Uterine smooth muscle cell (primary cell): ENCODE measurements around the gene SLC11A2. TPM values are rescaled to one million over a fixed set of nuclear protein-coding genes. Genes with fewer than 3 reads are reported as not detected.

Experiments
- total RNA-seq: library from RNA; depleted of rRNA; stranded (reverse); fragments of >200 nt; gene quantifications from 2 replicates; pipeline ENCODE4 v1.2.3, GENCODE V29; 2014

The SLC11A2 gene
- 50.4 and 71.4 TPM in 2 replicates for total RNA-seq

GRCh38 chr12:51025836-51026638 is at the start of gene SLC11A2:
Gene SLC11A2, minus strand, starts transcription at chr12:51026384. Its CDS starts 15,656 bp downstream, at chr12:51010728.

GRCh38 chr12:51047655-51048540 is 21.7 kb upstream of the SLC11A2 start, which contains the start of gene LETMD1:
Gene LETMD1, plus strand, starts transcription at chr12:51048327. Its CDS starts 30 bp downstream, at chr12:51048357.

GRCh38 chr12:50952510-50952909 is 73.7 kb downstream of the SLC11A2 start, which contains the start of gene HIGD1C:
Gene HIGD1C, plus strand, starts transcription at chr12:50952544. Its CDS starts 1,455 bp downstream, at chr12:50953999.

Other genes with a start within 250 kb of the SLC11A2 start
- gene TMPRSS12, start 183.5 kb downstream of the SLC11A2 start, total RNA-seq, result not detected in 2 replicates
- not detected in 2 replicates for gene HIGD1C, start 73.8 kb downstream of the SLC11A2 start, total RNA-seq
- 32.6 and 43.7 TPM in 2 replicates for gene LETMD1, start 21.9 kb upstream of the SLC11A2 start, total RNA-seq
- 15.6 and 19.0 TPM in 2 replicates for gene CSRNP2, start 57.2 kb upstream of the SLC11A2 start, total RNA-seq
- gene TFCP2, start 146.8 kb upstream of the SLC11A2 start, total RNA-seq, result 10.1 and 10.4 TPM in 2 replicates
- 2.2 and 2.7 TPM in 2 replicates for gene POU6F1, start 191.7 kb upstream of the SLC11A2 start, total RNA-seq
- gene DAZAP2, start 212.4 kb upstream of the SLC11A2 start, total RNA-seq, result 38.4 and 43.6 TPM in 2 replicates
- gene SMAGP, start 244.0 kb upstream of the SLC11A2 start, total RNA-seq, result 10.2 and 13.8 TPM in 2 replicates